ENCODE data around the gene RMC1.
"Not testable (repeated sequence)": the region's sequence is repeated elsewhere in the genome, so short reads cannot be mapped to it uniquely, and the experiment has no call there.

The RMC1 gene

DNA sequence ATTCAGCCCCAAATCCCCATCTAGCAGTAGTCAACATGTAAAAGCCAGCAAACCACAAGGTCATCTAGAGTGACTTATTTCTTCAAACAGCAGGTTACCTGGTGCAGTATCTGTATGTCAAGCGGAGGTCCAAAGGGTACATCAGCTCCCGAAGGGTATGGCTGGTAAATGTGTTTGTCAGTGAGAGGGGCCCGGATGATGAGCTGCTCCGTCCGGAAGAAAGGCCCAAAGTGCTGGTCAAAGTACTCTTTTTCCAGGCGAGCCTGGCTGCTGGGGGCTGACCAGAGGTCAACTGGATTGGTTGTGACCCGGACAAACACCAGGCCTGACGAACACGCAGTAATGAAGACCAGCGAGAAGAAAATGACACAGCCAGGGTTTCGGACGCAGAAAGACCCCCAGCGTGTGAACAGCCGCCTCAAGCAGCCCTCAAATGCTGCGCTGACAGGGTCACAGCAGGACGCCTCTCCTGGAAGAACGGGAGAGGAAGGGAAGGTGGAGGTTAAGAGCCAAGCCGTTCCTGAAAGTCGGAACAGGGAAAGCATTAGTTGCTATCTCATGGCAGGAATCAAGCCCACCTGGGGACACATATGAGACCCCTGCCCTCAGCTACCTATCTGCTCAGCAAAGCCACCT lies 53.0 kb downstream of the RMC1 start:
- DNase-seq (ENCODE audit: low read depth in 1 of 2, low spot score in 1 of 2): no peak

DNA sequence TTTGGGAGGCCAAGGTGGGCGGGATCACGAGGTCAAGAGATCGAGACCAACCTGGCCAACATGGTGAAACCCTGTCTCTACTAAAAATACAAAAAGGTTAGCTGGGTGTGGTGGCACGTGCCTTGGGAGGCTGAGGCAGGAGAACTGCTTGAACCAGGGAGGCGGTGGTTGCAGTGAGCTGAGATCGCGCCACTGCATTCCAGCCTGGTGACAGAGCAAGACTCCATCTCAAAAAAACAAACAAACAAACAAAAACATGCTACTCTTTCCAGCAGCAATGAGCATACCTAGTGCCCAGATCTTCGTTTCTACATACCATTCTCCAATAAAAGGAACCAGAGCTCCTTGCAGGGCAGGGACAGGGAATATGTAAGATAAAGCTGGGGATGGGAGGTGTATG lies 54.2 kb downstream of the RMC1 start:
- DNase-seq (ENCODE audit: low read depth in 1 of 2, low spot score in 1 of 2): not testable (repeated sequence)

DNA sequence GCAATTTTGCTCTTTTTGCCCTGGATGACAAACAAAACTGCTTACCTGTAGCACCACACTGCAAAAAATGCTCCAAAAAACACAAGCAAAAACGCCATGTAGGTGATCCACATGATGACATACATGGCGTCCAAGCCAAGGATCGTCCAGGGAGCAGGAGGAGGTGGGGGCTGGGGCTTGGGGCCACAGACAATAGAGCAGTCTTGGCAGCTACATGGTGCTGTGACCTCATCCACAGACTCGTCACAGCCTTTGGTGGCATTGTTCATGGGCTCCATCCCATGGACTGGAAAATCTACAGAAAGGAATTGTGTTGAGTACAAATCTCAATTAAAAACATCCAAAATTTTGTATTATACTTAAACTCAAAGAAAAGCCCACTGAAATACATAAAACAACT lies 56.9 kb downstream of the RMC1 start:
- DNase-seq (ENCODE audit: low read depth in 1 of 2, low spot score in 1 of 2): no peak

DNA sequence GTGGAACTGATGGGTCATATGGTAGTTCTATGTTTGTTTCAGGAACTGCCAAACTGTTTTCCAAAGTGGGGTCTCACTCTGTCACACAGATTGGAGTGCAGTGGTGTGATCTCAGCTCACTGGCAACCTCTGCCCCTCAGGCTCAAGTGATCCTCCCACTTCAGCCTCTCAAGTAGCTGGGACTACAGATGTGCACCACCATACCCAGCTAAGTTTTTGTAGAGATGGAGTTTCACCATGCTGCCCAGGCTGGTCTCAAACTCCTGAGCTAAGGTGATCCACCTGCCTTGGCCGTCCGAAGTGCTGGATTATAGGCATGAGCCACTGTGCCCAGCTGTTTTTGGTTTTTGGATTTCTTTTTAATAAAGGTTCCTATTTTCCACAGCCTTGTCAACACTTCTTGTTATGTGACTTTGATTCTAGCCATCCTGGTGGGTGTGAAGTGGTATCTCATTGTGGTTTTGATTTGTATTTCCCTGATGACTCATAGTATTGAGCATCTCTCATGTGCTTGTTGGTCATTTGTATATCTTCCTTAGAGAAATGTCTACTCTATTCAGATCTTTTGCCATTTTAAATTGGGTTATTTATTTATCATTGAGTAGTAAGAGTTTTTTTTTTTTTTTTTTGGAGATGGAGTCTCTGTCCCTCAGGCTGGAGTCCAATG lies 60.2 kb downstream of the RMC1 start:
- DNase-seq (ENCODE audit: low read depth in 1 of 2, low spot score in 1 of 2): no peak

DNA sequence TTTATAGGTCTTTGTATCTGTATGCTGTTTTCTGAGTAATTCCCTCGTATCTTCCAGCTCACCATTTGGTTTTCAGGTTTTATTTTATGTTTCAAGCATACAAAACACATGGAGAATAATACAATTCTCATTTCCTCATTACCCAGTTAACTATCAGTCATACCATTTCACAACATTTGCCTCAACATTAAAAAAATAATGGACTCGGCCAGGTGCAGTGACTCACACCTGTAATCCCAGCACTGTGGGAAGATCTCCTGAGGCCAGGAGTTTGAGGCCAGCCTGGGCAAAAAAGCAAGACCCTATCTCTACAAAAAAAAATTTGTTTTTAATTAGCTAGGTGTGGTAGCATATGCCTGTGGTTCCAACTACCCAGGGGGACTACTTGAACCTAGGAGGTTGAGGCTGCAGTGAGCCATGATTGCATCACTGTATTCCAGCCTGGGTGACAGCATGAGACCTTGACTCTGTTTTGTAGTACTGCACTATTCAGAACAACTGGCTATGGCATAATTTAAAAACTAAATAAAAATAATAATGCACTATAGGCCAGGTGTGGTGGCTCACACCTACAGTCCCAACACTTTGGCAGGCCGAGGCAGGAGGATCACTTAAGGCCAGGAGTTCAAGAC lies 62.7 kb downstream of the RMC1 start:
- no peak for DNase-seq (ENCODE audit: low read depth in 1 of 2, low spot score in 1 of 2)

DNA sequence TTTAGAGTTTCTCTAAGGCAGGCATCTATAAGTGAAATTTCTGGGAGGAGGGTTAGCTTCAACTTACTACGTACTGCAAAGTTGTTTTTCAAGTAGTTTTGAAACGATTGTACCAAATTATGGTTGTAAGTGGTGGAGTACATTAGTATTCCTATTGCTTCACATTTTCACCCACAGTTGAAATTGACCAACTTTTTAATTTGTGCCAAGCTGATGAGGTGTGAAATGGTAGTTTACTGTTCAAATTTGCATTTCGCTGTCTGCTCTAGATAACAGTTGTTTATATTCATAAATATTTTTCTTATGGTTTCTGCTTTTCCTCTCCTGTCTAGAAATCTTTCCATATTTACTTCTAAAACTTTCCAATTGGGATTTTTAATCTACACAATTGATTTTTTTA lies 64.4 kb downstream of the RMC1 start:
- no peak for DNase-seq (ENCODE audit: low read depth in 1 of 2, low spot score in 1 of 2)

DNA sequence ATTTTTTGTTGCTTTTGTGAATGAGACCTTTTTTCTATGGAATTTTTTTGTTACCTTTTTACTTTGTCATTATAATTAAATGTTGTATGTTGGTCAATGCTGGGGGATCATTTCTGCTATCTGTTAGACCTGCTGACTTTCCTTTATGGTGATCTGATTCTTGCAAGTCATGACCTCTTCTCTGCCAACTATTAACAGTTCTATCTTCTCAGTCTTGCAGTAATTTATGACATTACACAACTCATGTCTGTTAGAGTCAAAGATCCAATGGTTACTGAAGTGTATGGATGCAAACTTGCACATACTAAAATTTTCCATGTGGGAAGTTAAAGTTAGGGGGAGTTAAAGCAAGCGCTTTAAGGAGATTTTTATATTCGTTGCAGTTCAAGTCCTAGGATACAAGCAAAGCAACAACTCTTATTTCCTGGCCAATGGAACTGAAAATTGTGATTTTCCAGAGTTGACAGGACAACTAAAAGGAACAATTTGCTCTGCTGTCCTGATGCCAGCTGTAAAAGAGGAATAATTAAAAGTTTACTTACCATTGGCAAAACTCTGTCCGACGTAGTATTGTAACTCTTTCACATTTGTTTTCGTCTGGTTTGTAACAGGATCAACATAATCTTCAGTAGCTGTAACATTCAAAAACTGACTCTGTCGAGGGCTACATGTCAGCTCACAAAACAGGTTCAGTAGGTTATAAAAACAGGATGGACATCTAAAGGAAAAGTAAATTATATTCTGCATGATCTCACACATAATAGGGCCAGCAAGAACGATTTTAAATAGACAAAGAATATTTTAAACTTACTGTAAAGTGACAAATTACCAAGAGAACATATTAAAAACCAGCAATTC lies 65.2 kb downstream of the RMC1 start:
- no peak for DNase-seq (ENCODE audit: low read depth in 1 of 2, low spot score in 1 of 2)

DNA sequence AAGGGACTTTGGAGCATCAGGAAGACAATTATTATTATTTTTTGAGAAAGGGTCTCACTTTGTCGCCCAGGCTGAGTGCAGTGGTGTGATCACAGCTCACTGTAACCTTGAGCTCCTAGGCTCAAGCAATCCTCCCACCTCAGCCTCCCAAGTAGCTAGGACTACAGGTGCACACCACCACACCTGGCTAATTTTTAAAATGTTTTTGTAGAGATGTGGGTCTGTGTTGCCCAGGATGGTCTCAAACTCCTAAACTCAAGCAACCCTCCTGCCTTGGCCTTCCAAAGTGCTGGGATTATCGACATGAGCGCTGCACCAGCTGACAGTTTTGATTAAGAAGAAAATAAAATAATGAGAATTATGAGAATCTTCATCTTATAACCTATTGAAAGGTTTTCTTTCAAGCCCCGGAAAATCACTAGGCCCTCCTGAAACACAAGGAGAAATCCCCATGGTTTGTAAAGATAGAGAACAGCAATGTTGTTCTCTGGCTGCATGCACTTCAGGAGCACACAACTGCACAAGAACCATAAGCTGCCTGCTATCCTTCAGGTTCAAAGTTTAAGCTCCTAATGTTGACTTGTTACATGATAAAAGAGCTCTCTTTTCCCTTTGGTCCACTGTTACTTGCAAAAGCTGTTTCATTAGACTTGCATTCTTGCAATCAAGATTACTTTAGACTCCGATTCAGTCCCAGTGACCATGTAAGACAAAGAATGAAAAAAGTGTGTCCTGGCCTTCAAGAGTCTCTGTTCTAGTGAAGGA lies 66.2 kb downstream of the RMC1 start:
- no peak for DNase-seq (ENCODE audit: low read depth in 1 of 2, low spot score in 1 of 2)

DNA sequence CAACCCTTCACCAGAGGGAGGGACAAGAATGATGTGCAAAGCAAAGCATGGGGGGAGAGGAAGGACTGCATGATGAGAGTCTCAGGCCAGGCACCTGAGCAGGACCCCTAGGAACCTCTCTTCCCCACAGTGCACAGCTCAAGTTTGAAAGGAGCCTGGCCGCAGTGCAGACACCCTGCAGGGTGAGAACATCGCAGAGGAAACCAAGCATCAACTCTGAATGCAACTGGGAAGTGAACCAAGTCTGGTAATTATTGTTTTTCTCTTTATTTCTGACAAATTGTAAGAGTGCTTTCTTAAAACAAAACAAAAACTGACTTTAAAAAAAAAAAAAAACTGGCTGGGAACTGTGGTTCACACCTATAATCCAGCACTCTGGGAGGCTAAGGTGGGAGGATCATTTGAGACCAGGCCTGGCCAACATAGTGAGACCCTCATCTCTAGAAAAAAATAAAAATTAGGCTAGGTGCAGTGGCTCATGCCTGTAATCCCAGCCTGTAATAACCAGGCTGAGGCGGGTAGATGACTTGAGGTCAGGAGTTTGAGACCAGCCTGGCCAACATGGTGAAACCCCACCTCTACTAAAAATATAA lies 67.7 kb downstream of the RMC1 start:
- DNase-seq (ENCODE audit: low read depth in 1 of 2, low spot score in 1 of 2): no peak

DNA sequence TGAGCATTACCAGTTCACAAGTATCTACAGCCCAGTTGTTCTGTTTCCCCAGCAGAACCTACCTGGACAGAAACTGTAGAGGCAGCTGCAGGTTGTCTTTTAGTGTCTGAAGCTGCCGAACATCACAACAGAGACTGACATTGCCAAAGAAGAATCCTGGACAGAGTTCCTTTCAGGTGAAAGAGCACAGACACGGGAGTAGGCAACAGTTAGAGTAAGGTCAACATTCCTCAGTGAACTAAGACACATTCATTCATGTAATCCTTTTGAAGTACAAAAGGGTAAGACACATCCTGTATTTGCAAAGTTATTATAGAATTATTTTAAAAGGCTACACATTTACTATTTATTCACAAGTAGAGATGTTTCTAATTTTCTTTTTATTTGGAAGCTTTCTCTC lies 68.7 kb downstream of the RMC1 start:
- DNase-seq (ENCODE audit: low read depth in 1 of 2, low spot score in 1 of 2): no peak

DNA sequence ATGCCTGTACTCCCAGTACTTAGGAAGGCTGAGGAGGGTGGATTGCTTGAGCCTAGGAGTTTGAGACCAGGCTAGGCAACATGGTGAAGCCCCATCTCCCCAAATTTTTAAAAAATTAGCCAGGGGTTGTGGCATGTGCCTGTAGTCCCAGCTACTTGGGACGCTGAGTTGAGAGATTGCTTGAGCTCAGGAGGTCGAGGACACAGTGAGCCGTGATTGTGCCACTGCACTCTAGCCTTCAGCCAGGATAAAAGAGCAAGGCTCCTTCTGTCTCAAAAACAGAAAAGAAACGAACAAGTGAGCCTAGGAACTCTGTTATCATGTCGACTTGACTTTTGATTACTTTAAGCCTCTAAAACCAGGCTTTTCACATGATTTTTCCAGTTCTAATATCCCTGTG lies 69.3 kb downstream of the RMC1 start:
- DNase-seq (ENCODE audit: low read depth in 1 of 2, low spot score in 1 of 2): no peak

DNA sequence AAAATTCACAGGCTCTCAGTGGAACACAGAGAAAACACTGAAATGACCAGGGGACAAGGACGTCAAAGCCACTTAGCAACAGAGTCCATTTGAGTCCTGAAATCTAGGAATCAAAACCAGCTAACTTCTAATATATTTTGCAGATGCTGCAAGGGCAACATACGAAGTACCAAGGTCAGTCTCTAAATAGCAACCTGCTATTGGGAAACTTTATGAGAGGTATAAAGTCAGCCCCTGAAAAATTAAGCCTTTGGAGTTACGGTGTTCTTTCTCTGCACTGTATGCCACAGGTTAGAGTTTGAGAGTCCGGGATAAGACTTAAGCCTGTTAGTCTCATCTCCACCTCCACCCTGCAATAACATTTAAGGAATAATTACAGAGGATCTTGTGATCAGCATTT lies 69.7 kb downstream of the RMC1 start:
- DNase-seq (ENCODE audit: low read depth in 1 of 2, low spot score in 1 of 2): no peak

DNA sequence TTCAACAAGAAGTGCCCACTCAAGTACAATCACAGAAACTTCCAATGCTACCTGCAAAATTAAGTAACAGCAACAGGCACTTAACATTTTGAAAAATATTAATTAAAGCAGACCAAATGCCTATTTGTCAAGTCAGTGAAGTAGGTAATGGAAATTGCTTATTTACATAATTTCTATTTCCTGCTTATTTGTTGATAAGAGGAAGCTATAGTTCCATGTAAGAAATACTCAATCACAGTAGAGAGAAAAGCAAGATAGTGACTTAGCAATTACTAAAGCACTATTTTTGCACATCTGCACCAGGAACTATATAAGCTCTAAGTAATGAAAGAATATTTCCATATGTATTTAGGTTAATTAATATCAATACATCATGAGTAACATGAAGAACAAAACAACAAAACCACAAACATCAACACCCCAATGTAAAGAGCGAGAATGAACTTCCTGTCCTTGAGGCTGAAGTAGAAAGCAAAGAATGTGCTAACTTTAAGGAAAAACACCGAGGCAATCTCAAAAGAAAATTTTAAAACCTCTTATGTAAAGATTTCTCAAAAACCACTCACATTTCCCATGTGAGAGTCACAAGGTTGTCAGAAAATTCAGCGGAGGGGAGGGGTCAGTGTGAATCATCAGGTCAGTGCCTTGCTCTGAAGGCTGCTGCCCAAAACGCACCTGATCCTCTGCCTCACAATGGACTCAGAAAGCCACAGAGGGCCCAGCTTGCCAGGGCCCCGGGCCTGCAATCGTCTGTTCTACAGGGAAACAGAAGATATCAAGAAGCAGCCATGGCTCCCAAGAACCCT lies 70.5 kb downstream of the RMC1 start:
- no peak for DNase-seq (ENCODE audit: low read depth in 1 of 2, low spot score in 1 of 2)

DNA sequence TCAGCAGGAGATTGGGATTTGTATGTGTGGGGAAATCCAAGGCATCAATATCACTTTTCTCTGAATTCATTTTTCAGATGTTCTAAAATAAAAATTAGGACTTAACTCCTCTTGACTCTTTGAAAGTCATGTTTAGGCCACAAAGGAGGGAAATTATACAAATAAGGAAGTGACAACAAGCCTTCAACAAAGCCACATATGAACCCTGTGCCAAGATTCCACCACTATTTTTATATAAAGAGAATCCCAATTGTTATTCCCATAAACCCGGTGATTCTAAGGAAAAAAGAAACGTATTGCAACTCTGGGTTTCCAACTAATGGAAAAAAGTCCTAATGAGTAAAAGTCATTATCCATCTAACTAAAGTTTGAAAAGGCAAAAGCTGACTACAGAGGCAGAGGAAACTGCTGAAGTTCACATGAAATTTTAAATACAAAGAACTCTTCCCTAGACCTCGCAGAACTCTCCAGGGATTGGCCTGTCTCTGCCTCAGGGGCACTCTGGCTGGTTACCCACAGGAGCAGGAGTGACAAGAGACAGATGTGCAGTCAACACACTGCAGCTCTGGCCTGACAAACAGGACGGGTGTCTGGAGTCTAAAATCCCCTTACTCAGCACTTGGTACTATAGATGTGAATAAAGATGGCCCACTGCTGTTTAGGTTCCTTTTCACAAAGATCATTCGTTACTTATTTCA lies 71.4 kb downstream of the RMC1 start:
- DNase-seq (ENCODE audit: low read depth in 1 of 2, low spot score in 1 of 2): no peak

DNA sequence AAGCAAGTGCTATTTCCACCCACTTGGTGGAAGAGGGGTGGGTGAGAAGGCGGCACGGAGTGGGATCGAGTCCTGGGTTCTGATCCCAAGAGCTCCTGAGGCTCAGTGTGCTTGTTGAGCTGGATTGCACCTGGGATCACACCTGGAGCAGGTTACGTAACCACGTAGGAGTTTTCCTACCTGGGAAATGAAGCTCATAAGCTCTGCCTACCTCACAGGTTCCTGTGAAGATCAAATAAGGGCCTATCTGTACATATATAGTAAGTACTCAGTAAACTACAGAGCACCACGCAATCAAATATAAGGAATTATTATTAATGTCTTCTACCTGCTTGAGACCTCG lies 72.0 kb downstream of the RMC1 start:
- DNase-seq (ENCODE audit: low read depth in 1 of 2, low spot score in 1 of 2): no peak

DNA sequence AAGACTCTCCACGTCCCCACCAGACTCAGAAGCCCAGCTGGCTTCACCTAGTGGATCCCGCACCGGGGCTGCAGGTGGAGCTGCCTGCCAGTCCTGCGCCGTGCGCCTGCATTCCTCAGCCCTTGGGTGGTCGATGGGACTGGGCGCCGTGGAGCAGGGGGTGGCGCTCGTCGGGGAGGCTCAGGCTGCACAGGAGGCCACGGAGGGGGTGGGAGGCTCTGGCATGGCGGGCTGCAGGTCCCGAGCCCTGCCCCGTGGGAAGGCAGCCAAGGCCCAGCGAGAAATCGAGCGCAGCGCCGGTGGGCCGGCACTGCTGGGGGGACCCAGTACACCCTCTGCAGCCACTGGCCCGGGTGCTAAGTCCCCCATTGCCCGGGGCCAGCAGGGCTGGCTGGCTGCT lies 74.2 kb downstream of the RMC1 start:
- DNase-seq (ENCODE audit: low read depth in 1 of 2, low spot score in 1 of 2): not testable (repeated sequence)

DNA sequence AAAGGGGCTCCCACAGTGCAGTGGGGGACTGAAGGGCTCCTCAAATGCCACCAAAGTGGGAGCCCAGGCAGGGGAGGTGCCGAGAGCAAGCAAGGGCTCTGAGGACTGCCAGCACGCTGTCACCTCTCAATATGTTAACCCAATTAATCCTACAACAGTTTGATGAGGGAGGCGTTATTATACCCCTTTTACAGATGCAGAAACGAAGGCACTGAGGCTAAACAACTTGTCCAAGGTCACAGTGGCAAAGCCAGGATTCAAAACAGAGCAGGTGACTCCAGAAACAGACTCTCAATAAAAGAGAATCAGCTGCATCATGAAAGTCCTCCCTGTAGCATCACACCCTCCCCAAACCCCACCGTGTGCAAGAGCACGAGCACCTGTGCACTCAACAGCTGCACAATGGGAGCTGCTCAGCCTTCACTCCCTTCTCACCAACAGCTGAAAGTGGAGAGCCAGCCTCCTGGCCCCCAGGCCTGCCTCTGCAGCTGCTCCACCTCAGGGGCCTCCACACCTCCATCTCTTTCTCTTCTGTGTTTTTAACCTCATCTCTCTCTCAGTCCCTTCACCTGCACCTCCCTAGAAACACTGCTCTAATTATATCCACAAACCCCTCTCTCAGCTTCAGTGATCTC lies 74.9 kb downstream of the RMC1 start:
- no peak for DNase-seq (ENCODE audit: low read depth in 1 of 2, low spot score in 1 of 2)

DNA sequence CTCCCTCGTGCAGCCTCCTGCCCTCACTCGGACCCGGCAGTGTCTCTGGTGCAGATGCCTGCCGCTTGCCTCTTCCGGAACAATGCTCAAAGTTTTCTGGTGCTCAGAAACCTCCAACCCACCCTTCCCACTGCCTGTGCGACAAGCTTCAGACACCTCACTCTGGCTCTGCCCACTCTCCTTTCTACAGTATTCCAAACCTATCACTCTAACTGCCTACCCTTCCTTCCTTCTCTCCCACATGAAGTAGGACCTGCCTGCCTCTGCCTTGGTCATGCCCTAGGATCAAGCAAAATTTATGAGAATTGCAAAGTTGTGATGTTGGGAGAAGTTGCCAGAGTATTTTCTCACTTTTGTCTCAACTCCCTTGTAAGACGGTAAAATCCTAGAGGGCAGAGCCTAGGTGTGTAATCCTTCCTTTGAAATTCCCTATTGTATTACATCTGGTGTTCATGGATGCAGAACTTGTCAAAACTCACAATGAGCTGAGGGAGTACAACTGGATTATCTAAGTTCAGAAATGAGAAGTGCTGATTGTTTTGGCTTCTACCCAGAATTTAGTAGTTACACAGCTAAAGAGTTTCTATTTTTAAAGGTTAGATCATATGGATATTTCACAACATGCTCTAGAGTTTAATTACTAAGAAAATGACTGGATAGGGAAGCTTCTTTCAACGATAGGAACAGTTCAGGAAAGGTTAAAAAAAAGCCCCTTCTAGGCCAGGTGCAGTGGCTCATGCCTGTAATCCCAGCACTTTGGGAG lies 75.8 kb downstream of the RMC1 start:
- no peak for DNase-seq (ENCODE audit: low read depth in 1 of 2, low spot score in 1 of 2)
